ENCODE data around the gene SGK1. TPM values are rescaled to one million over a fixed set of nuclear protein-coding genes. Genes with fewer than 3 reads are reported as not detected.
"Not testable (repeated sequence)": the region's sequence is repeated elsewhere in the genome, so short reads cannot be mapped to it uniquely, and the experiment has no call there.

The SGK1 gene
- total RNA-seq, 6 experiments from 2014 or later, result 15.9 to 149 (median 43.0) TPM

DNA sequence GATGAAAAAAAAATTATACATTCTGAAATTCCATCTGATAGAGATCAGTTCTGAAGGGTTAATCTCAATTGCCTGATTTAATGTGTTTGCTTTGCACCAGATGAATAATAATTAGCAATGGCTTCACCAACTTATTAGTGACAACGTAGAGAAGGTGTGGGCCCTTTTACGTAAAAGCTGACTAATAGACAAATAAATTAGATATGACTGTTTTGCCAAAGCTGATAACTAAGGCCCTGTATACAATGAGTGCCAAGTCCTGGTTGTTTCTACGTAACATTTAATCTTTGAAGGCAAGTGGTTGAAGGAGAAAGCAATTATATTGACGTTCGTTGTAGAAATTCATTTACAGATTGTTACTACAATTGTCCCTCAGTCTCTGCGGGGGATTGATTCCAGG, 10.8 kb downstream of the SGK1 start:
- ATAC-seq, result no peak
- WGBS (ENCODE audit: insufficient coverage, low coverage, low lambda C conversion rate, missing lambda C conversion rate), result 94% methylated on average over 6 of the region's 6 CpGs
- TF ChIP-seq, protein P1, sequence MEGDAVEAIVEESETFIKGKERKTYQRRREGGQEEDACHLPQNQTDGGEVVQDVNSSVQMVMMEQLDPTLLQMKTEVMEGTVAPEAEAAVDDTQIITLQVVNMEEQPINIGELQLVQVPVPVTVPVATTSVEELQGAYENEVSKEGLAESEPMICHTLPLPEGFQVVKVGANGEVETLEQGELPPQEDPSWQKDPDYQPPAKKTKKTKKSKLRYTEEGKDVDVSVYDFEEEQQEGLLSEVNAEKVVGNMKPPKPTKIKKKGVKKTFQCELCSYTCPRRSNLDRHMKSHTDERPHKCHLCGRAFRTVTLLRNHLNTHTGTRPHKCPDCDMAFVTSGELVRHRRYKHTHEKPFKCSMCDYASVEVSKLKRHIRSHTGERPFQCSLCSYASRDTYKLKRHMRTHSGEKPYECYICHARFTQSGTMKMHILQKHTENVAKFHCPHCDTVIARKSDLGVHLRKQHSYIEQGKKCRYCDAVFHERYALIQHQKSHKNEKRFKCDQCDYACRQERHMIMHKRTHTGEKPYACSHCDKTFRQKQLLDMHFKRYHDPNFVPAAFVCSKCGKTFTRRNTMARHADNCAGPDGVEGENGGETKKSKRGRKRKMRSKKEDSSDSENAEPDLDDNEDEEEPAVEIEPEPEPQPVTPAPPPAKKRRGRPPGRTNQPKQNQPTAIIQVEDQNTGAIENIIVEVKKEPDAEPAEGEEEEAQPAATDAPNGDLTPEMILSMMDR (IDR thresholded peaks at IDR 0.05), result no peak
- no peak for TF ChIP-seq POLR2A (IDR thresholded peaks at IDR 0.05)
- no peak for DNase-seq
- Histone ChIP-seq H3K27ac (no peak overlapping the region), H3K4me1 (no peaks in the 10 kb centered on the region), H3K36me3 (no peaks in the 10 kb centered on the region), H3K27me3 (no peaks in the 10 kb centered on the region), H3K9me3 (no peaks in the 10 kb centered on the region), H3K4me3 (no peak overlapping the region)
- intact Hi-C loops (cut with DNase I), result no loop called here

DNA sequence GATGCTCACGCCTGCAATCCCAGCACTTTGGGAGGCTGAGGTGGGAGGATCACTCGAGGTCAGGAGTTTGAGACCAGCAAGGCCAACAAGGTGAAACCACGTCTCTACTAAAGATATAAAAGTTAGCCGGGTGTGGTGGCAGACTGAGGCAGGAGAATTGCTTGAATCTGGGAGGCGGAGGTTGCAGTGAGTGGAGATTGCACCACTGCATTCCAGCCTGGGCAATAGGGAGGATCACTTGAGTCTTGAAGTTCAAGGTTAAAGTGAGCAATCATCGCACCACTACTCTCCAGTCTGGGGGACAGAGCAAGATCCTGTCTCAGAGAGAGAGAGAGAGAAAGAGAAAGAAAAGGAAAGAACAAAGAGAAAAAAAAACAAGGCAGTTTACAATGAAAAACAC, 13.5 kb downstream of the SGK1 start:
- H3K9me3 ChIP-seq; ATAC-seq; H3K27me3 ChIP-seq; intact Hi-C loops (cut with DNase I); H3K27ac ChIP-seq; H3K4me1 ChIP-seq; DNase-seq; H3K4me3 ChIP-seq; H3K36me3 ChIP-seq: not testable (repeated sequence)
- 77% methylated on average over 5 of the region's 6 CpGs for WGBS (ENCODE audit: insufficient coverage, low coverage, low lambda C conversion rate, missing lambda C conversion rate)

DNA sequence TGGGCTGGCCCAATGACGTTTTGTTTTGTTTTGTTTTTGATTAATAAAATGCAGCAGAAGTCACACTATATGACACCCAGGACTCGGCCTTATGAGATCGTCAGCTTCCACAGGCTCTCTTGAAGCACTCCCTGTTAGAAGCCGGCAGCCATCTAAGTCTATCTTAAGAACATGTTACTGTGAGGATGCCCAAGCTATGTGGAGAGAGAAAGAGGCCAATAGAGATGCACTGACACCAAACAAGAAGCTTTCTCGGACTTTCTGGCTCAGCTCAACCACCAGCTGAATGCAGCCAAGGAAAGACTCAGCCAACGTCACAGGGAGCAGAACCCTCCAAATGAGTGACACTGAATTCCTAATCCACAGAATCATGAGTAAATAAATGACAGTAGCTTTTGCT, 14.0 kb downstream of the SGK1 start:
- no peak for TF ChIP-seq POLR2A (IDR thresholded peaks at IDR 0.05)
- TF ChIP-seq, protein P1 (IDR thresholded peaks at IDR 0.05), result no peak
- Histone ChIP-seq H3K27me3 (no peaks in the 10 kb centered on the region), H3K9me3 (no peaks in the 10 kb centered on the region), H3K36me3 (no peaks in the 10 kb centered on the region), H3K4me3 (no peak overlapping the region), H3K27ac (no peak overlapping the region), H3K4me1 (no peaks in the 10 kb centered on the region)
- DNase-seq (no peak), ATAC-seq (no peak)
- intact Hi-C loops (cut with DNase I), result no loop called here
- WGBS (ENCODE audit: insufficient coverage, low coverage, low lambda C conversion rate, missing lambda C conversion rate), result 44% methylated on average over 6 of the region's 6 CpGs

DNA sequence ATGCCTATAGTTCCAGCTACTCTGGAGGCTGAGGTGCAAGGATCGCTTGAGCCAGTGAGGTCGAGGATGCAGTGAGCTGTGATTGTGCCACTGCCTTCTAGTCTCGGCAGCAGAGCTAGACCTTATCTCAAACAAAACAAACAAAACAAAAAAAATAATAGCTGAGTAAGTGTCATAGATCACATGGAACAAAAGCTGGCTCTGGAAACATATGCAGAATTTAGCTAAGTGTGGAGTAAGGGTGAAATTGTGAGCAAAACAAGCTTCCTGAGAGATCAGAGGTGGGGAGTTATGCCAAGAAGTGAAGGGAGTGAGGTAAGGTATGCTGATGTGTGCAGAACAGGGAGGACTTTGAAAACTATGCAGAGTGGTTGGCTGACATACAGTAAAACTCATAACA, 18.7 kb downstream of the SGK1 start:
- Histone ChIP-seq H3K9me3 (no peaks in the 10 kb centered on the region), H3K36me3 (no peaks in the 10 kb centered on the region), H3K4me3 (no peak overlapping the region), H3K27ac (no peak overlapping the region), H3K4me1 (no peaks in the 10 kb centered on the region), H3K27me3 (no peaks in the 10 kb centered on the region)
- intact Hi-C loops (cut with DNase I), result no loop called here
- peak; percentile 50 to 78 (median 58) for ATAC-seq
- 37% methylated on average over 3 of the region's 3 CpGs for WGBS (ENCODE audit: insufficient coverage, low coverage, low lambda C conversion rate, missing lambda C conversion rate)
- DNase-seq, result no peak
- no peak for TF ChIP-seq POLR2A (IDR thresholded peaks at IDR 0.05)
- TF ChIP-seq, protein P1 (IDR thresholded peaks at IDR 0.05), result no peak

DNA sequence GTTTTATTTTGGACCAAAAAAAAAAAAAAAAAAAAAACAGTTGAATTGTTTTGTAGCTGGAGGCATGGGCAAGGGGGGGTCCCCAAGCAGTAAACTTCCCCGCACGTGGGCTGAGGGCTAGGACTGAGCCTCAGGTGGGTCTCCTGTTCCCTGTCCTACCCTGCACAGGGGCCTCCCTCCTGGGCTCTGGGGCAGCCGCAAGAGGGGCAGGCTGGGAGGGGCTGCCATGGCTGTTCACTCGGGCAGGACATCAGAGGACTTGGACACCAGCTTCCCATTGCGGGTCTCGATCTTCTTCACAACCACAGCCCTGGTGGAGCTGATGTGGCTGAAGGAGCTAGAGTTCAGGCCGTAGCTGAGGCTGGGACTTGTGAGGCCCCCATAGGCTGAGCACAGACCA, 21.1 kb downstream of the SGK1 start:
- Histone ChIP-seq H3K4me1 (no peaks in the 10 kb centered on the region), H3K4me3 (no peak overlapping the region), H3K27ac (peak overlapping the region in 1 of 3 donors; percentile 61), H3K27me3 (no peaks in the 10 kb centered on the region), H3K9me3 (no peaks in the 10 kb centered on the region), H3K36me3 (no peaks in the 10 kb centered on the region)
- DNase-seq (no peak), ATAC-seq (no peak)
- intact Hi-C loops (cut with DNase I), result no loop called here
- TF ChIP-seq POLR2A (IDR thresholded peaks at IDR 0.05), result no peak
- TF ChIP-seq, protein P1 (IDR thresholded peaks at IDR 0.05), result no peak
- WGBS (ENCODE audit: insufficient coverage, low coverage, low lambda C conversion rate, missing lambda C conversion rate), result no CpG with 5 or more reads among the region's 7 CpGs
